GM18508 (cell line): ENCODE results near the gene TRABD2B.

Experiments used
- ATAC-seq: cut with Tn5 transposase; IDR thresholded peaks from one replicate; pipeline ENCODE4 v1.9.1; 2021; ENCODE audit warnings: moderate number of reproducible peaks; ENCODE audit not compliant: insufficient read depth, unreplicated experiment

TRABD2B gene

DNA sequence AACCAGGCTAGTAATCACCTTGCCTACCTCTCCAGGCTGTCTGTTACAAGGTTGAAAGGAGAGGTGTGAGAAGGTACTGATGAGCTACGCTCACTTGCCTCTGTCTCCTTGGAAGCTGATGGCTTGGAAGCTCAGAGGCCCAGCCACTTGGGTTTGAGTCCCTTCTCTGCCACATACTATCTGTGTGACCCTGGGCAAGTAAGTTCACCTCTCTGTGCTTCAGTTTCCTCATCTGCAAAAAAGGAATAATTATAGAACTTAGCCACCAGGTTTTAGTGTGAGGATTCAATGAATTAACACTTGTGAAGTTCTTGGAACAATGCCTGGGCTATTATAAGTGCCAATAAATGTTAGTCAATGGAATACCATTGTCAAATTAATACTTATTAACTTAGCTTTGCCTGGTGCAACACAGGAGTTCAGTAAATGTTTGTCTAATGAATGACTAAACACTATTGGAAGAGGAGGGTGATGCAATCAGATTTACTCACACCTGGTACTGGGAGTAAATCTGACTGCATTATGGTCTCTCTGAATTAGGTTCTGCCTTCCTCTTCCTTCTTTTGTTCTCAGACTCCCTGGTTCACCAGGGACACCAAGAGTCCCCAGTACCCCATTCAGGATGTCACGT lies 55.5 kb downstream of the TRABD2B start:
- no peak for ATAC-seq

DNA sequence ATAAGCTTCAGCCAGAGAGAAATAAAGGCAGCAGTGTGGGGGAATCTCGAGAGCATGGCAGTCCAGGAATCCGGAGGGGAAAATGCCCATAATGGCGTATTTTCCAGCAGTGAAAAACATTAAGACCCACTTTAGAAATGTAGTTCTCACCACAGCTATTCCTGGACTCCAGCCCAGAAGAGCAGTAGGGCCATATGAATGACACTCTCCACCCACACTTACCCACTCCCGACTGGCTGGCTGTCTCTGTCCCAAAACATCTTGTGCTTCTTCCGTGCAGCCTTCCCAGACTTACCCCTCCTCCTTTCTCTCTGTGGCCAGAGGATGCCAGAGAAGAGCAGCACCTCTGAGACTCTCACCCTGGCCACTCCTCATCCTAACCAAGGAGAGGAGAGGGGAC lies 56.4 kb downstream of the TRABD2B start:
- ATAC-seq = no peak

DNA sequence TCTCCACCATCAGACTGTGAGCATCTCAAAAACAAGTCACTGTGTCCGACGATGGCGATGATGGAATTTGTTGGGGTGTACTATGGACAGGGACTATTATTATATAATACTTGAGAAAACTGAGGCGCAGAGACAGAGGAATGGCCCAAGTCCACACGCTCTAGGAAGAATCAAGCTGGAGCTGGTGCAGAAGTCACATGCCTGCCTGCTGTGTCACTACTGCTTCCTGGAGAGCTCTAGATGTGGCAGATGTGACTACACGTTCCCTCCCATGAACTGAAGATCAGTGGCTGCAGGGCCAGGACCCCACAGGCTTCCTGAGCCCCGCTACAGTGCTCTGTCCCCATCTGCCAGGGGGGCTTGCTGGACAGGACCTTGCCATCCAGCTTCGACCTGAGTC lies 56.9 kb downstream of the TRABD2B start:
- no peak for ATAC-seq

DNA sequence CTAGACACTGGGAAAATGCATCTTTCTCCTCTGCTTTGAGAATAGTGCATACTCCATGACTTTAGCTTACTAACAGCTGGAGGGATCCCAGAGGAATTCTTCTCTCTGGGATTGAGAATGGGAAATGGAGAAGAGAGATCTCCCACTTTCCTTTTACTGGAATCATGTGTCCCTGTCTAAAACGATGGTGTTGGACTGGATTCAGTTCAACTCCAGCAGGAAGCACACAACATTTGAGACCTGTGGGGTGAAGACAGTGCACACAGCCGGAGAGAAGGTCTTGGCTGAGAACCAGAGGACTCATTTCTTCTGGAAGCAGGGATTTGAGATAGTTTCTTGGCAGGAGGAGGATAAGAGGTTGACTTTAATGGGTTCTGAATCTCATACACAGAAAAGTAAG lies 58.7 kb downstream of the TRABD2B start:
- ATAC-seq = no peak

DNA sequence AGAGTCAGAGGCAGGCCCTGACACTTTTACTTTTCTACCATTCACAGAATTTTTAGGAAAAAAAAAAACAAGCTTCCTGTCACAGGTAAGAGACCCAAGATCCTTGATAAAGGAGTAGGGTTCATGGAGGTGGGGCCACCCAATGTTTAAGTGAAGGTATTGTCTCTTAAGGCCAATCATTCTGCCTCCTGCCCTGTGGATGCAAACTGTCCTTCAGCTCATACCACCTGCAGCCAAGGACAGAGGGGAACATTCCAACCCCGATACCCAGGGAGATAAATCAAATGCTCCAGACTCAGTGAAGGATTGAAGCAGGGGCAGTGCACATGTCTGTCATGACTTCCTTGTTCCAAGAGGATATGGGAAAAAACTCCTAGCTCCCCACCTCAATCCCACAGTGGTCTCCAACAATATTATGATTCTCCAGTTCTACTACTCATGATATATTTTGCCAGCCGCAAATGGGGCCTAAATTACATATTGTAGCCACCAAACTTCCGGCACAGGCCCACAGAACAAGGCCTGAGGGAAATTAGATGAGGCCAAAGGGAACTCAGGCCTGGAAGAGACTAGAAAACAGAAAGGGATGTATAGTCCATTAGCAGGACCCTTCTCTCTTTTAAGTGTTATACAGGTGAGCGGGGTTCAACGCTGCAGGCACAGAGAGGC lies 59.5 kb downstream of the TRABD2B start:
- ATAC-seq = no peak

DNA sequence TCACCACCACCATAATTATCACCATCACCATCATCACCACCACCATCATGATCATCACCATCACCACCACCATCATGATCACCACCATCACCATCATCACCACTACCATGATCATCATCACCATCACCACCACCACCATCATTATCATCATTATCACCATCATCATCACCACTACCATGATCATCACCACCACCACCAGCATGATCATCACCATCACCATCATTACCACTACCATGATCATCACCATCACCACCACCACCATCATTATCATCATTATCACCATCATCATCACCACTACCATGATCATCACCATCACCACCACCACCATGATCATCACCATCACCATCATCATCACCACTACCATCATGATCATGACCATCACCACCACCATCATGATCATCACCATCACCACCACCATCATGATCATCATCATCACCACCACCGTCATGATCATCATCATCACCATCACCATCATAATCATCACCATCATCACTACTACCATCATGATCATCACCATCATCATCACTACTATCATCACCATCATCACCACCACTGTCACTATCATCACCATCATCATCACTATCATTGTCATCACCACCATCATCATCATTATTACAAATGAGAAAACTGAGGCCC lies 60.2 kb downstream of the TRABD2B start:
- ATAC-seq = no peak

DNA sequence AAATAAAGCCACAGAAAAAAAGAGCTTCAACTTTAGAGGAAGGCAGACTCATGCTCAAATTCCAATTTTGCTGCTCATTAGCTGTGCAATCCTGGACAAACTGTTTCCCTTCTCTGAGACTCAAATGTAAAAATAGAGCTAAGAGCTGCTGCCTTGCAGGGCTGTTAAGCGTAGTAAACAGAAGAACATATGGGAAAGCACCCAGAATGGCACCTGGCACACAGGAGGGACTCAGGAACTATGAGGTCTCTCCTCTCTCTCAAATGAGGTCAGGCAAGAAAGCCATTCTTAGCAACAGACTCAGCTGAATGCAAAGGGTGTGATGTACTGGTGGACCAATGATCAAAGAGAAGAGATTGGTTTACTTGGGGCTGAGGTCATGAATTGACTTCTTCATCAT lies 61.3 kb downstream of the TRABD2B start:
- ATAC-seq = no peak

DNA sequence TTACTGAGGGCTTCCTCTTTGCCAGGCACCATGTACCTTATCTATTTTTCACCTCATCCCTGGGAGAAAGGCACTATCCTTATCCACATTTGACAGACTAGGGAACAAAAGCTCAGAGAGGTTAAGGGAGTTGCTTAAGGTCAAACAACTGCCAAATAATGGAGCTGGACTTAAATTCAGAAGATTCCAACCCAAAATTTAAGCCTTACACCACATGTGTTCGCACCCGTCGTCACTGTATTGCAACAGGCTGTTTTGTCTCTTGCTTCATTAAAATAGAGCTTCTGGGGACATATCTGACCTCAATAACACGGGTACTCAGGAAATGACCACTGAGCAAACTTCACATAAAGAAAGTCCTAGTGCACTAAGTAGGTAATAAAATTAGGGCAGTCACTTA lies 62.0 kb downstream of the TRABD2B start:
- ATAC-seq = no peak

DNA sequence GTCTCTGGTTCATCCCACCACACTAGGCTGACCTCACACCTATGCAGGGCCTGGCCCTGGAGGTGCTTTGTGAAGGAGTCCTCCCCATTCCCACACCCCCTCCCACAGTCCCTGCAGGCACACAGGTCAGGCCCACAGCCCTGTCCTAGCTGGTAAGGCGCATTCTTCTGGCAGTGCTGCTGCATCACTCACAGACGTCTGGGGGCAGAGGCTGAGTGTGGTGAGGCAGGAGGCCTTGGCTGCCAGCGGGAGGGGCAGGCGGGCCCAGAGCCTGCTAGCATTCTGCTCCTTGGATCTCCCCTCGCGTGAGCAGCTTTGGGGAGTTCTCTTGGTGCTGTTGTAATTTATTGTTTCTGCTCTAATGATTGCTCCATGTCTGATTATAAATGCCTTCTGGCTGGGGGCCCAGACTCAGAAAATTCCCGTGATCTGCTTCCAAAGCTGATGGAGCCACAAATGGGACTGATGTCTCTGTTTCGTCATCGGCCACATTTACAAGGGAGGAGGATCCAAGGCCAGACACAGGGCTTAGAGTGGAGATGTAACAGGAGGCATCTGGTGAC lies 62.9 kb downstream of the TRABD2B start:
- ATAC-seq = no peak

DNA sequence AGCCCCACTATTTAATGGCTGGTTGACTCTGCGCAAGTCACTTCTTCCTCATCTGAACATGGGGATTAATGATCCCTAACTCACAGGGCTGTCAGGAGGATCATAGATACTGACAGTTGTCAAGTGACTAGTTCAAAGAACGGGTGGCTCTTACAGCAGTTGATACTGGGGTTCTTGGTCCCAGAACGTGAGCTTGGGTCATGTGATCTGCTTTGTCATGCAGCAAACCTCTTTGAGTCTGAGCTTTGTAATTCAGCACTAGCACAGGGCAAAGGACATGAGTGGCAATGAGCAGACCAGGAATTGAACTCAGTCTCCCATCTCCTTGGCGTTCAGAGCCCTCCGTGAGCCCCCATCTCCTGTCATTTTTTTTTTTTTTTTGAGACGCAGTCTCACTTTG lies 64.4 kb downstream of the TRABD2B start:
- no peak for ATAC-seq

DNA sequence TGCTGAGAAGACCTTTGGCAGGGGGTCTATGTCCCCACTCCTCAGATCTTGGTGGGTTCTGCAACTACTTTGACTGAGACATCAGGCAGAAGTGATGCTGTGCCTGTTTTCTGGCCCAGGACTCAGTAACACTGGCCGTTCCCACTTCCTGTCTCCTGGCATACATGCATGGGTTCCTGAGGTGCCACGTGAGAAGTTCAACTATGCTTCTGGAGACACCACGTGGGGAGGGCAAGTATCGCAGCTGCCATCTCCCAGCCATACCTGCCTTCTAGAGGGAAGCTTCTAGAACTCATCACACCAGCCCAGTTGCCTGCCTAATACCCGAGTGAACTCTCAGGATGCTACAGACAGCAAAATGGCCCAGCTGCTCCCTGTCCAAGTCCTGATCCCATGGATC lies 65.8 kb downstream of the TRABD2B start:
- no peak for ATAC-seq

DNA sequence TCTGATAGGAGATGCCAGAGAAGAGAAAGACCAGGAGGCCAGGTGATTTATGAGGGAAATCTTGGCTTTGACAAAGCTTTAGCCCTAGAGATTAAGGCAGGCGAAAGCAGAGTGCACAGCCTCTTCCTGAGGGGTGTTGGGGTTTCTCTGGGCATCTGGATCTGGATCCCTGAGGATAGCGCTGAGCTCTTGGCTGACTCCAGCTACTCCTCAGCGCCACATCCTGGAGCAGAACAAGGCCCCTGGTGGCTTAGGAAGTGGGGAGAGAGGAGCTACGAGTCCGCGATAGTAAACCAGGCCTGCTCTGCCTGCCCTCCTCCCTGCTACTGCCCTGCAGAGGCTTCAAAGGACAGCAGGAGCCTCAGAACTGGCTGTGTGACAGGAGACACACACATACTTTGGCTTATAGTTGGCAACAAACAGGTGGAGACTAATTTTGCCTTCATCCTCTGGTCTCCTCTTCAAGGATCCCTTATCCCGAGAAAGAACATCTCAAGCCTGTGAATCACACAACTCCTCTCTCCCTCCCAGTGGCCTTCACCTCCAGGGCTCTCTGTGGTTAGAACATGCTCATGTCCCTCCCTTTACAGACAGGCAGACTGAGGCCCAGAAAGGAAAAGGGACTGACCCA lies 66.9 kb downstream of the TRABD2B start:
- no peak for ATAC-seq

DNA sequence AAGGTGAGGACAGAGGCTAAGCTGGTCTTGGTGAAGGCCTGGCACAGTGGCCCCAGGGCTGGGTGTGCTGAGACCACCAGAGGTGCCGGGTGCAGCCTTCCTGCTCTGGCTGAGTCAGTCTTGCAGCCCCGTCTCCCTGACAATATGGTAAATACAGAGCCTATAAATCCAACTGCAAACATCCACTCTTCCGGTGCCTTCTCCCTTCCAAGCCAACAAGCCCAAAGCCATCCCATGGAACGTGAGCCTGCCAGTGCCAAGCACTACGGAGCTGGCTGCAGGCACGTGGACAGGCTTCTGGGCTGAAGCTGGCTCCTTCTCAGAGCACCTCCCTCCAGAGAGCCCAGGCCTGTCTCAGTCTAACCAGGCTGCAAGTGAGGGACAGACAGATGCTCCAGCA lies 70.0 kb downstream of the TRABD2B start:
- ATAC-seq = no peak

DNA sequence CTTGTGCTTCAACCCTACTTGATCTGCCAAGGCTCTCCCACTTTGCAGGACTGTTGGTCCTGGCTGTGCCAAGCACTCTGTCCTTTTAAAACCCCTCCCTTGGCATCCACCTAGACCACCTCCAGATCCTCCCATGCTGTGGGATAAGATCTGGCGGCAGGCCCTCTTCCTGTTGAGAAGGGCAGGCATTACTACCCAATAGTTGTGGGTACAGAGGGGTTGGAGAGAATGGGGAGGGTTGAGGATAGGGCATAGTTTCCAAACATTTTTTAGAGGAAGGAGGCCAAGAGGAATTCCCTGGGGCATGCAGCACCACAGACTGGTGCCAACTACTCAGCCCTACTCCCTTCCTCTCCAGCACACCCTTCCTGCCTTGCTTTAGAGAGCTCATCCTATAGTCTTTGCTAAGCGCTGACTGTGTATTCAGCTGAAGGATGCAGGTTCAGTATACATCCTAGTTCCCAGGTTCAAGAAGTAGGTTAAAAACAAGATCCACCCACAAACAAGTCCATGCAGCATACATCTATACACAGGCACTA lies 70.7 kb downstream of the TRABD2B start:
- ATAC-seq = no peak

DNA sequence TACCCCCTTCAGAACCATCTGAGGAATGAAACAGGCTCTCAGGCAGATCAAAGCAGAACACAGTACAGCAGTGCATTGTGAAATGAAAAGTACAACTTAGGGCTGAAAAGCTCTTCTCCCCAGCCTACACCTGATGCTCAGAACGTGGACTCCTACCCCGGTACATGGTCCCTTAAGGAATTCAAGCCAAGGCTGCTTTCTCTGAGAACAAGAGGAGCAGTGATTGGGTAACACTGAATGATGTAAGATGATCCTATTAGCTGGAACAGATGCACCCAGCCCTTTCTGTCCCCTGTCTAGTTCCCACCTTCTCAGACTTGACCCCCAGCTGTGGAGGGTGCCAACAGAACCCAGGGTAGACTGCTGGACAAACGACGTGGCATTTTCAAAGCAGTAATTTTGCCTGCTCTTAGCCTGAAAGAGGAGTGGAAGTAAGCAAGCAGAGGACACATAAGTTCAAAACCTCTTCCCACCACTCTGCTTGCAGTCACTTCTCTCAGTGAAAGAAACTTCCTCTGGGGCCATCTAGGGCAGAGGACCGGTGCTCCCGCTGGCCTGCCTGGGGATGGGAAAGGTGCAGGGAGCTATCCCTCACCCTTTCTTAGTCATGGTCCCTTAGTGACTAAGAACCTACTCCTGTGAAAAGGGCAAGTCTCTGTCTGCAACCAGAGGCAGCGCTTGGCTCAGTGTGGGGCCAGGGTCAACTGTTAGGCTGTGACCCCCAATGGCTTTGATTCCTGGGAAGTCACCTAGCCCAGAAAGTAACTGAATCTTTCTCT lies 72.7 kb downstream of the TRABD2B start:
- no peak for ATAC-seq

DNA sequence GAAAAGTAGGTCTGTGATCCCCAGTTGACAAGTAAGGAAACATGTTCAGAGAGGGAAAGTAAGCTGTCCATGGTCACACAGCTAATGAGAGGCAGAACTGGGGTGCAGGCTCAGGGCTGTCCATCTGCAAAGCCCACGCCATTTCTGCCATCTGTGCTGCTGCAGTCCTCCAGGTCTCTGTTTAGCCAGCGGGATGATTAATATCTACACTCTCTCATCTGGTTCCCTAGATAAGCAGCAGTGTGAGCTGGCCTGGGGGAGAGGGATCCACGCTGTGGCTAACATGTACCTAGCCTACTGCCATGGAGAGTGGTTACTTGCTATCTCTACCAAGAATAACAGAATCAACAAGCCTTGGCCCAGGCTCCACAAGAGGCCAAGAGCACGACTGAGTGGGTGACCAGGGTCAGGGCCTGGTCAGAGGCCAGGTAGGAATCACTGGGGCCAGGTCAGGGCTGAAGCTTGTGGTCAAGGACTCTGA lies 75.2 kb downstream of the TRABD2B start:
- no peak for ATAC-seq

DNA sequence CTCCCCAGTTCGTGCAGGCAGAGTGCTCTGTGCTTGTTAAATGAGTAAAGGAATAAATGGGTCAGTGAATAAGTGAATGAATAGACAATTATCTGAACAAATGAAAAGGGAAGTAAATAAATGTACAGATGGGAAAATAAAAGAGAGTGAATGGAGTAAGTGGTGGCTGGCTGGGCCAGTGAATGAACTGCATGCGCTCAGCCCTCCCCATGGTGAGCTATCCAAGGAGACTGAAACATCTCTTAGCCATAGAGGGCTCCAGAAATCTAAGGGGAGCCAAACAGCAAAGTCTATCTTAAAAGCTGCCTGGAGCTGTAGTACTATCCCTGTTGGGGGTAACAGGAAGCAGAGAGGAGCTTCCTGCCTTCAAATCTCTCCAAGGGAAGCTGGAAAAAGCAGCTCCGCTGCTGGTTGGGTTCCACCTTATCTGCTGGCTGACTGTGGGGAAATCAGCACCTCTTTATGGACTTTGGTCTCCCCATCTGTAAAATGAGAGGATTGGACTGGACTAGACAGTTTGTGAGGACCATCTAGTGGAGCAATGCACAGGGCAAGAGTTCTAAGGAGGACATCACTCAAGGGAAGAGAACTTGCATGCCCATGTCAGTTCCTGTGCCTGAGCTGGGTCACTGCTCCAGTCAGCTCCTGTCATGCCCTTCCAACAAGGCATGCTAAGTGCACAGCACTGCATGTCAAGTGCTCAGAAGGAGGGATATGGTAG lies 77.9 kb downstream of the TRABD2B start:
- no peak for ATAC-seq

DNA sequence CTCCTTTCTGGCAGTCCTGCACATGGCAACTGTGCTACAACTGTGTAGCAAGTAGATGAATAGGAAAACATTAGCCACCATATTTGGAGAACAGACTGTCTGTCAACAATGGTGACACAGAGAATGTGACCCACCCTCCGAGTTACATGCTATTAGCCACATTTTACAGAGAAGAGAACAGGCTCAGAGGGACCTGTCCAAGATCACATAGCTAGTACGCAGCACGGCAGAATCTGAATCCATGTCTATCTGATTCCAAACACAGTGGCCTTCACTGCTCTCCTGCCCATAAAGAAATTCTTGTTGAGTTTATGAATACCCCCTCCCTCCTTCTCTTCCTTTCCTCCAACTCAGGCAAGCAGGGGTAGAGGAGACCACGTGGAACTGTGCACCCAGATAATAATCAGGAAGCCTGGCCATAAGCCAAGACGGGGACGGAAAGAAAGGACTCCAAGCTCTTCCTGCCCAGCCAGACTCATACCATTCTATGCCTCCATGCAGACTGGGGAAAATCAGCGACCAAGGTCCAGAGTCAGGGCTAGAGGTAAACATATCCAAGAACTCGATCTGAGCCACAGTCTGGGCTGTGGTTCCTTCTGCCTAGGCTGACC lies 78.8 kb downstream of the TRABD2B start:
- ATAC-seq = no peak

DNA sequence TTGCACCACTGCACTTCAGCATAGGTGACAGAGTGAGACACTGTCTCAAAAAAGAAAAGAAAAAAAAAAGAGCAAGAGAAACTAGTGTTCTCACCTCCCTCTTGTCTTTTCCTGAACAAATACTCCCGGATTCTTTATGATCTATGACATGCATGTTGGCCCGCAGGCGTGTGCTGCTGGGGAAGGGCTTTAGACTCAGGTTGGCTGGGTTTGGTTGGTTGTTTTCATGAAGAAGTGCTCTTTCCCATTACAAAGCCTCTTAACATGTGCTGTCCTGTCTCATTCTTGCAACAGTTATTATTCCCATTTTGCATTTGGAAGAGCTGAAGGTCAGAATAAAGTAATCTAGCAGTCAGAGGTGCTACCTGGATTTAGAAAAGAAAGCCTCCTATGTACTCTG lies 79.5 kb downstream of the TRABD2B start:
- no peak for ATAC-seq
